ENCODE measurements around the gene CBR4.
"Not testable (repeated sequence)": the region's sequence is repeated elsewhere in the genome, so short reads cannot be mapped to it uniquely, and the experiment has no call there.

CBR4 gene

DNA sequence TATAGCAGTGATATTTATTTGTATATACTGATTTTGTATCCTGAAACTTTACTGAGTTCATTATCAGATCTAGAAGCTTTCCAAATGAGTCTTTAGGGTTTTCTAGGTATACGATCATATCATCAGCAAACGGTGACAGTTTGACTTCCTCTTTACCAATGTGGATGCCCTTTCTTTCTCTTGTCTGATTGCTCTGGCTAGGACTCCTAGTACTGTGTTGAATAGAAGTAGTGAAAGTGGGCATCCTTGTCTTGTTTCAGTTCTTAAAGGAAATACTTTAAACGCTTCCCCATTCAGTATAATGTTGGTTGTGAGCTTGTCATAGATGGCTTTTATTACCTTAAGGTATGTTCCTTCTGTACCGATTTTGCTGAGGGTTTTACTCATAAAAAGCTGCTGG lies 37.5 kb downstream of the CBR4 start:
- DNase-seq (ENCODE audit: low read depth in 2 of 2), result no peak
- H3K4me3 ChIP-seq (replicated peaks in 1 of 2; ENCODE audit: low read depth in 2 of 2, low read length in 2 of 2), result no peak overlapping the region
- TF ChIP-seq CTCF (IDR thresholded peaks at IDR 0.05; ENCODE audit: low read depth, low read length), result no peak

DNA sequence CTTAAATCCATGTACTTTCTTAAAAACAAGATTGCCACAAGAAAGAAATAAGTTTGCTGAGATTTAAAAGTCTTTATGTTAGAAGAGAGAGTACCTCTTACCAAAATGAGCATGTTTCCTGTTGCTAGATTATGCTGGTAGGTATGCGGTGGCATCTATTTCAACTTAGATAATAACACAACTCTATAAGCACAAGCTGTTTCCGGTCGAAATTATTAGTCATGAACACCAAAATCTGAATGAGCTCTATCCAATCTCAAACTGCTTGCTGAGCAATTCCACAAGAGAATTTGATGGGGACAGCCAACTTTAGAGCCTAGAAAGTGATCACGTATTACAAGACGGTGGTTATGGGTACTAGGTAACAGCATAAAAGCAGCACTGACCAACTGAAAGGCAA lies 49.3 kb downstream of the CBR4 start:
- no peak for TF ChIP-seq CTCF (IDR thresholded peaks at IDR 0.05; ENCODE audit: low read depth, low read length)
- no peak for DNase-seq (ENCODE audit: low read depth in 2 of 2)
- no peak overlapping the region for H3K4me3 ChIP-seq (replicated peaks in 1 of 2; ENCODE audit: low read depth in 2 of 2, low read length in 2 of 2)

- H3K4me3 ChIP-seq (replicated peaks in 1 of 2; ENCODE audit: low read depth in 2 of 2, low read length in 2 of 2), result no peak overlapping the region
- peak; percentile 4 to 32 for DNase-seq (ENCODE audit: low read depth in 2 of 2)
- TF ChIP-seq CTCF (IDR thresholded peaks at IDR 0.05; ENCODE audit: low read depth, low read length), result no peak
These were observed 54.4 kb downstream of the CBR4 start for GRCh38 chr4:168955674-168956073.

GRCh38 chr4:168952821-168953246 lies 57.2 kb downstream of the CBR4 start:
- not testable (repeated sequence) for H3K4me3 ChIP-seq (replicated peaks in 1 of 2; ENCODE audit: low read depth in 2 of 2, low read length in 2 of 2); DNase-seq (ENCODE audit: low read depth in 2 of 2)

- DNase-seq (ENCODE audit: low read depth in 2 of 2), result no peak
- TF ChIP-seq CTCF (IDR thresholded peaks at IDR 0.05; ENCODE audit: low read depth, low read length), result no peak
- no peak overlapping the region for H3K4me3 ChIP-seq (replicated peaks in 1 of 2; ENCODE audit: low read depth in 2 of 2, low read length in 2 of 2)
These were observed 64.8 kb downstream of the CBR4 start for GRCh38 chr4:168945291-168945690.

GRCh38 chr4:168942985-168943384 lies 67.1 kb downstream of the CBR4 start:
- DNase-seq (ENCODE audit: low read depth in 2 of 2), result peak in 1 of 2 donors; percentile 32
- peak; percentile 57 for TF ChIP-seq CTCF (IDR thresholded peaks at IDR 0.05; ENCODE audit: low read depth, low read length)
- no peak overlapping the region for H3K4me3 ChIP-seq (replicated peaks in 1 of 2; ENCODE audit: low read depth in 2 of 2, low read length in 2 of 2)
